C4-2B (cell line): Measurements from ENCODE around the gene WWC1.
"Not testable (repeated sequence)": the region's sequence is repeated elsewhere in the genome, so short reads cannot be mapped to it uniquely, and the experiment has no call there.

Experiments
- H3K27ac ChIP-seq: fragments of 450-650 bp; 2 replicates; pipeline ENCODE4 v1.5.1; 2017
- CTCF ChIP-seq: fragments of 450-650 bp; conservative IDR thresholded peaks from 2 replicates; pipeline ENCODE4 v1.5.1; 2017; ENCODE audit warnings: mild to moderate bottlenecking
- ZFX ChIP-seq: fragments of 450-650 bp; IDR thresholded peaks from 2 replicates; pipeline ENCODE4 v1.6.1; 2017

The WWC1 gene

GRCh38 chr5:168273056-168273980 is 18.1 kb upstream of the WWC1 start:
- no peak overlapping the region for H3K27ac ChIP-seq
- TF ChIP-seq ZFX, result no peak
- no peak for TF ChIP-seq CTCF

GRCh38 chr5:168274406-168274805 is 17.0 kb upstream of the WWC1 start:
- TF ChIP-seq ZFX (no peak), CTCF (no peak)
- H3K27ac ChIP-seq, result no peak overlapping the region

GRCh38 chr5:168275940-168276339 is 15.5 kb upstream of the WWC1 start:
- no peak overlapping the region for H3K27ac ChIP-seq
- TF ChIP-seq CTCF (no peak), ZFX (no peak)

- peak overlapping the region; percentile 75 for H3K27ac ChIP-seq
- no peak for TF ChIP-seq CTCF
- no peak for TF ChIP-seq ZFX
Observed at GRCh38 chr5:168282120-168282519, 9.3 kb upstream of the WWC1 start.

GRCh38 chr5:168284809-168285208 is 6.6 kb upstream of the WWC1 start:
- H3K27ac ChIP-seq, result no peak overlapping the region
- TF ChIP-seq CTCF (no peak), ZFX (no peak)

GRCh38 chr5:168285696-168286095 is 5.7 kb upstream of the WWC1 start:
- no peak overlapping the region for H3K27ac ChIP-seq
- TF ChIP-seq ZFX (no peak), CTCF (no peak)

- TF ChIP-seq ZFX (no peak), CTCF (no peak)
- no peak overlapping the region for H3K27ac ChIP-seq
Observed at GRCh38 chr5:168286386-168286785, 5.1 kb upstream of the WWC1 start.

- H3K27ac ChIP-seq, result not testable (repeated sequence)
Observed at GRCh38 chr5:168286863-168287262, 4.6 kb upstream of the WWC1 start.
